ENCODE measurements around the gene MAP3K14.
A peak's percentile ranks its signal among the peaks of the same experiment; 100 is the strongest.

MAP3K14 gene

GRCh38 chr17:45225051-45225700 lies 91.6 kb downstream of the MAP3K14 start:
- H3K4me3 ChIP-seq (ENCODE audit: low read depth in 1 of 5, low read length in 5 of 5) = peak overlapping the region in 4 of 5 donors; percentile 16 to 77 (median 20)
- no peaks in the 10 kb centered on the region for H3K27me3 ChIP-seq (ENCODE audit: control insufficient read depth in 5 of 5, insufficient read depth in 4 of 5, low read length in 5 of 5)
- peak overlapping the region; percentile 92 for H3K27ac ChIP-seq (ENCODE audit: low read depth, low read length)
- H3K9ac ChIP-seq (ENCODE audit: low read length in 5 of 5) = peak overlapping the region in 4 of 5 donors; percentile 10 to 31 (median 20)
- no peaks in the 10 kb centered on the region for H3K9me3 ChIP-seq (ENCODE audit: control insufficient read depth in 5 of 5, low read length in 5 of 5)
- H3K36me3 ChIP-seq (ENCODE audit: control insufficient read depth in 5 of 5, insufficient read depth in 5 of 5, low read length in 5 of 5) = no peaks in the 10 kb centered on the region
- H3K4me1 ChIP-seq (ENCODE audit: control insufficient read depth in 5 of 5, insufficient read depth in 5 of 5, low read length in 5 of 5) = peaks cover 10 to 93% (median 86%) of the 10 kb centered on the region in 5 donors

- Histone ChIP-seq H3K4me1 (ENCODE audit: control insufficient read depth in 5 of 5, insufficient read depth in 5 of 5, low read length in 5 of 5) (peaks cover 10 to 93% (median 81%) of the 10 kb centered on the region in 5 donors), H3K9me3 (ENCODE audit: control insufficient read depth in 5 of 5, low read length in 5 of 5) (no peaks in the 10 kb centered on the region), H3K27ac (ENCODE audit: low read depth, low read length) (peak overlapping the region; percentile 92), H3K36me3 (ENCODE audit: control insufficient read depth in 5 of 5, insufficient read depth in 5 of 5, low read length in 5 of 5) (no peaks in the 10 kb centered on the region), H3K9ac (ENCODE audit: low read length in 5 of 5) (peak overlapping the region in 3 of 5 donors; percentile 4 to 31 (median 28)), H3K4me3 (ENCODE audit: low read depth in 1 of 5, low read length in 5 of 5) (peak overlapping the region in 2 of 5 donors; percentile 69 to 77), H3K27me3 (ENCODE audit: control insufficient read depth in 5 of 5, insufficient read depth in 4 of 5, low read length in 5 of 5) (no peaks in the 10 kb centered on the region)
These were observed 92.2 kb downstream of the MAP3K14 start for GRCh38 chr17:45224671-45225050.

- H3K9ac ChIP-seq (ENCODE audit: low read length in 5 of 5) = peak overlapping the region in 3 of 5 donors; percentile 60 to 72 (median 71)
- H3K4me3 ChIP-seq (ENCODE audit: low read depth in 1 of 5, low read length in 5 of 5) = peak overlapping the region; percentile 11 to 77 (median 61)
- peak overlapping the region; percentile 23 for H3K27ac ChIP-seq (ENCODE audit: low read depth, low read length)
- H3K27me3 ChIP-seq (ENCODE audit: control insufficient read depth in 5 of 5, insufficient read depth in 4 of 5, low read length in 5 of 5) = no peaks in the 10 kb centered on the region
- H3K9me3 ChIP-seq (ENCODE audit: control insufficient read depth in 5 of 5, low read length in 5 of 5) = no peaks in the 10 kb centered on the region
- H3K4me1 ChIP-seq (ENCODE audit: control insufficient read depth in 5 of 5, insufficient read depth in 5 of 5, low read length in 5 of 5) = peaks cover 15 to 92% (median 78%) of the 10 kb centered on the region in 5 donors
- H3K36me3 ChIP-seq (ENCODE audit: control insufficient read depth in 5 of 5, insufficient read depth in 5 of 5, low read length in 5 of 5) = no peaks in the 10 kb centered on the region
These were observed 93.0 kb downstream of the MAP3K14 start for GRCh38 chr17:45223539-45224528.

GRCh38 chr17:45222996-45223538 lies 93.8 kb downstream of the MAP3K14 start:
- H3K4me3 ChIP-seq (ENCODE audit: low read depth in 1 of 5, low read length in 5 of 5) = peak overlapping the region; percentile 58 to 77 (median 69)
- peak overlapping the region; percentile 23 for H3K27ac ChIP-seq (ENCODE audit: low read depth, low read length)
- no peaks in the 10 kb centered on the region for H3K36me3 ChIP-seq (ENCODE audit: control insufficient read depth in 5 of 5, insufficient read depth in 5 of 5, low read length in 5 of 5)
- H3K9ac ChIP-seq (ENCODE audit: low read length in 5 of 5) = peak overlapping the region in 3 of 5 donors; percentile 60 to 72 (median 71)
- H3K4me1 ChIP-seq (ENCODE audit: control insufficient read depth in 5 of 5, insufficient read depth in 5 of 5, low read length in 5 of 5) = peaks cover 8 to 86% (median 71%) of the 10 kb centered on the region in 5 donors
- no peaks in the 10 kb centered on the region for H3K27me3 ChIP-seq (ENCODE audit: control insufficient read depth in 5 of 5, insufficient read depth in 4 of 5, low read length in 5 of 5)
- H3K9me3 ChIP-seq (ENCODE audit: control insufficient read depth in 5 of 5, low read length in 5 of 5) = no peaks in the 10 kb centered on the region

- H3K4me3 ChIP-seq (ENCODE audit: low read depth in 1 of 5, low read length in 5 of 5) = peak overlapping the region; percentile 58 to 77 (median 69)
- H3K27ac ChIP-seq (ENCODE audit: low read depth, low read length) = peak overlapping the region; percentile 50
- H3K9ac ChIP-seq (ENCODE audit: low read length in 5 of 5) = peak overlapping the region in 3 of 5 donors; percentile 60 to 72 (median 71)
- no peaks in the 10 kb centered on the region for H3K36me3 ChIP-seq (ENCODE audit: control insufficient read depth in 5 of 5, insufficient read depth in 5 of 5, low read length in 5 of 5)
- peaks cover 8 to 80% (median 65%) of the 10 kb centered on the region in 5 donors for H3K4me1 ChIP-seq (ENCODE audit: control insufficient read depth in 5 of 5, insufficient read depth in 5 of 5, low read length in 5 of 5)
- no peaks in the 10 kb centered on the region for H3K27me3 ChIP-seq (ENCODE audit: control insufficient read depth in 5 of 5, insufficient read depth in 4 of 5, low read length in 5 of 5)
- H3K9me3 ChIP-seq (ENCODE audit: control insufficient read depth in 5 of 5, low read length in 5 of 5) = no peaks in the 10 kb centered on the region
These were observed 94.4 kb downstream of the MAP3K14 start for GRCh38 chr17:45222289-45222995.

GRCh38 chr17:45222014-45222288 lies 94.9 kb downstream of the MAP3K14 start:
- Histone ChIP-seq H3K4me3 (ENCODE audit: low read depth in 1 of 5, low read length in 5 of 5) (peak overlapping the region in 4 of 5 donors; percentile 61 to 77 (median 70)), H3K9ac (ENCODE audit: low read length in 5 of 5) (peak overlapping the region in 1 of 5 donors; percentile 71), H3K36me3 (ENCODE audit: control insufficient read depth in 5 of 5, insufficient read depth in 5 of 5, low read length in 5 of 5) (no peaks in the 10 kb centered on the region), H3K9me3 (ENCODE audit: control insufficient read depth in 5 of 5, low read length in 5 of 5) (no peaks in the 10 kb centered on the region), H3K27ac (ENCODE audit: low read depth, low read length) (no peak overlapping the region), H3K27me3 (ENCODE audit: control insufficient read depth in 5 of 5, insufficient read depth in 4 of 5, low read length in 5 of 5) (no peaks in the 10 kb centered on the region), H3K4me1 (ENCODE audit: control insufficient read depth in 5 of 5, insufficient read depth in 5 of 5, low read length in 5 of 5) (peaks cover 8 to 75% (median 60%) of the 10 kb centered on the region in 5 donors)

GRCh38 chr17:45221081-45222013 lies 95.5 kb downstream of the MAP3K14 start, which contains the start of gene FMNL1:
TSS of gene FMNL1 (plus strand) at chr17:45221885. CDS start at chr17:45222125, 240 bp downstream.
- H3K36me3 ChIP-seq (ENCODE audit: control insufficient read depth in 5 of 5, insufficient read depth in 5 of 5, low read length in 5 of 5) = no peaks in the 10 kb centered on the region
- no peaks in the 10 kb centered on the region for H3K27me3 ChIP-seq (ENCODE audit: control insufficient read depth in 5 of 5, insufficient read depth in 4 of 5, low read length in 5 of 5)
- peak within 1 kb of the TSS; percentile 58 to 77 (median 69) for H3K4me3 ChIP-seq (ENCODE audit: low read depth in 1 of 5, low read length in 5 of 5)
- peak within 1 kb of the TSS in 4 of 5 donors; percentile 22 to 75 (median 66) for H3K9ac ChIP-seq (ENCODE audit: low read length in 5 of 5)
- H3K4me1 ChIP-seq (ENCODE audit: control insufficient read depth in 5 of 5, insufficient read depth in 5 of 5, low read length in 5 of 5) = peaks cover 8 to 69% (median 54%) of the 10 kb centered on the region in 5 donors
- peak within 1 kb of the TSS; percentile 50 for H3K27ac ChIP-seq (ENCODE audit: low read depth, low read length)
- no peaks in the 10 kb centered on the region for H3K9me3 ChIP-seq (ENCODE audit: control insufficient read depth in 5 of 5, low read length in 5 of 5)

- Histone ChIP-seq H3K9me3 (ENCODE audit: control insufficient read depth in 5 of 5, low read length in 5 of 5) (no peaks in the 10 kb centered on the region), H3K36me3 (ENCODE audit: control insufficient read depth in 5 of 5, insufficient read depth in 5 of 5, low read length in 5 of 5) (no peaks in the 10 kb centered on the region), H3K4me1 (ENCODE audit: control insufficient read depth in 5 of 5, insufficient read depth in 5 of 5, low read length in 5 of 5) (peaks cover 8 to 57% (median 41%) of the 10 kb centered on the region in 5 donors), H3K27me3 (ENCODE audit: control insufficient read depth in 5 of 5, insufficient read depth in 4 of 5, low read length in 5 of 5) (no peaks in the 10 kb centered on the region), H3K4me3 (ENCODE audit: low read depth in 1 of 5, low read length in 5 of 5) (no peak overlapping the region), H3K27ac (ENCODE audit: low read depth, low read length) (no peak overlapping the region), H3K9ac (ENCODE audit: low read length in 5 of 5) (no peak overlapping the region)
These were observed 96.7 kb downstream of the MAP3K14 start for GRCh38 chr17:45220079-45220478.

All from subcutaneous abdominal adipose tissue (tissue), 5 donors.